H1 (cell line): ENCODE measurements around the gene CDH26. TPM values are rescaled to one million over a fixed set of nuclear protein-coding genes. Genes with fewer than 3 reads are reported as not detected.

ENCODE experiments used
- POLR2A ChIP-seq, 2 experiments: IDR thresholded peaks; 1 replicate in 1 of 2; 2 replicates in 1 of 2; pipeline ENCODE4 v1.6.1; 2011; ENCODE audit warnings: low read depth in 2 of 2, low read length in 2 of 2, mild to moderate bottlenecking in 2 of 2; ENCODE audit errors: control extremely low read depth in 1 of 2
- polyA plus RNA-seq, 7 experiments: library from polyadenylated mRNA; depleted of rRNA in 3 of 7; stranded (reverse) in 5 of 7; unstranded in 2 of 7; fragments of >200 nt in 5 of 7; fragments of 200-250 nt in 2 of 7; gene quantifications; 1 replicate in 5 of 7; 2 replicates in 1 of 7; 4 replicates in 1 of 7; pipeline versions ENCODE4 v1.2.1 to v1.2.3, GENCODE V29; 2011 to 2013; ENCODE audit warnings: missing spikeins in 2 of 7, mixed read lengths in 2 of 7
- total RNA-seq: library from RNA; stranded (reverse); fragmentation: NEBNext Ultra II Directional; extraction: Animal tissue kit (Norgen Biotek cat#: 25700); gene quantifications from 2 replicates; pipeline ENCODE4 v1.2.1, GENCODE V29; 2021
- TF ChIP-seq, protein P1 (sequence below): fragments of 300-600 bp; sonication (generic); IDR thresholded peaks from 2 replicates; pipeline ENCODE4 v1.7.1; 2012; ENCODE audit warnings: low read length, moderate library complexity, mild to moderate bottlenecking, inconsistent platforms; ENCODE audit not compliant: insufficient replicate concordance

Gene CDH26
- total and polyA plus RNA-seq, 2 of the 8 experiments (the other 6 are each of a cell fraction or from before 2014, with no cell fraction given): 1.5 to 1.7 TPM

DNA sequence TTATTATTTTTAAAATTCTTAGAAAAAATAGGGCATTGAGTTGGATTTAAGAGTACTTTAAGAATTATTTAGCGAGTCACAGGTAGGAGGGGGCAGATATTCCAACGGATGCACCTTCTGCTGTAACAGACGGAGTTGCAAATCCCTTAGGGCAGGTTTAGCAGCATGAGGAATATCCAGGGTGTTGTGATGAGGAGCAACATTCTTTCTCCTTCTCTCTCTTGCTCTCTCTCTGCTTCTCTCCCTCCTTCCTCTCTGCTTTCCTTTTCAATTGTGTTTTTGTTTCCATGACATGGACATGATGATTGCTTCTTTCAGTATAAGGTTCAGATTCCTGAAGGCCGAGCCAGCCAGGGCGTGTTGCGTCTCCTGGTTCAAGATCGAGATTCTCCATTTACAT lies 28.9 kb downstream of the CDH26 start (continued):
- TF ChIP-seq, protein P1, sequence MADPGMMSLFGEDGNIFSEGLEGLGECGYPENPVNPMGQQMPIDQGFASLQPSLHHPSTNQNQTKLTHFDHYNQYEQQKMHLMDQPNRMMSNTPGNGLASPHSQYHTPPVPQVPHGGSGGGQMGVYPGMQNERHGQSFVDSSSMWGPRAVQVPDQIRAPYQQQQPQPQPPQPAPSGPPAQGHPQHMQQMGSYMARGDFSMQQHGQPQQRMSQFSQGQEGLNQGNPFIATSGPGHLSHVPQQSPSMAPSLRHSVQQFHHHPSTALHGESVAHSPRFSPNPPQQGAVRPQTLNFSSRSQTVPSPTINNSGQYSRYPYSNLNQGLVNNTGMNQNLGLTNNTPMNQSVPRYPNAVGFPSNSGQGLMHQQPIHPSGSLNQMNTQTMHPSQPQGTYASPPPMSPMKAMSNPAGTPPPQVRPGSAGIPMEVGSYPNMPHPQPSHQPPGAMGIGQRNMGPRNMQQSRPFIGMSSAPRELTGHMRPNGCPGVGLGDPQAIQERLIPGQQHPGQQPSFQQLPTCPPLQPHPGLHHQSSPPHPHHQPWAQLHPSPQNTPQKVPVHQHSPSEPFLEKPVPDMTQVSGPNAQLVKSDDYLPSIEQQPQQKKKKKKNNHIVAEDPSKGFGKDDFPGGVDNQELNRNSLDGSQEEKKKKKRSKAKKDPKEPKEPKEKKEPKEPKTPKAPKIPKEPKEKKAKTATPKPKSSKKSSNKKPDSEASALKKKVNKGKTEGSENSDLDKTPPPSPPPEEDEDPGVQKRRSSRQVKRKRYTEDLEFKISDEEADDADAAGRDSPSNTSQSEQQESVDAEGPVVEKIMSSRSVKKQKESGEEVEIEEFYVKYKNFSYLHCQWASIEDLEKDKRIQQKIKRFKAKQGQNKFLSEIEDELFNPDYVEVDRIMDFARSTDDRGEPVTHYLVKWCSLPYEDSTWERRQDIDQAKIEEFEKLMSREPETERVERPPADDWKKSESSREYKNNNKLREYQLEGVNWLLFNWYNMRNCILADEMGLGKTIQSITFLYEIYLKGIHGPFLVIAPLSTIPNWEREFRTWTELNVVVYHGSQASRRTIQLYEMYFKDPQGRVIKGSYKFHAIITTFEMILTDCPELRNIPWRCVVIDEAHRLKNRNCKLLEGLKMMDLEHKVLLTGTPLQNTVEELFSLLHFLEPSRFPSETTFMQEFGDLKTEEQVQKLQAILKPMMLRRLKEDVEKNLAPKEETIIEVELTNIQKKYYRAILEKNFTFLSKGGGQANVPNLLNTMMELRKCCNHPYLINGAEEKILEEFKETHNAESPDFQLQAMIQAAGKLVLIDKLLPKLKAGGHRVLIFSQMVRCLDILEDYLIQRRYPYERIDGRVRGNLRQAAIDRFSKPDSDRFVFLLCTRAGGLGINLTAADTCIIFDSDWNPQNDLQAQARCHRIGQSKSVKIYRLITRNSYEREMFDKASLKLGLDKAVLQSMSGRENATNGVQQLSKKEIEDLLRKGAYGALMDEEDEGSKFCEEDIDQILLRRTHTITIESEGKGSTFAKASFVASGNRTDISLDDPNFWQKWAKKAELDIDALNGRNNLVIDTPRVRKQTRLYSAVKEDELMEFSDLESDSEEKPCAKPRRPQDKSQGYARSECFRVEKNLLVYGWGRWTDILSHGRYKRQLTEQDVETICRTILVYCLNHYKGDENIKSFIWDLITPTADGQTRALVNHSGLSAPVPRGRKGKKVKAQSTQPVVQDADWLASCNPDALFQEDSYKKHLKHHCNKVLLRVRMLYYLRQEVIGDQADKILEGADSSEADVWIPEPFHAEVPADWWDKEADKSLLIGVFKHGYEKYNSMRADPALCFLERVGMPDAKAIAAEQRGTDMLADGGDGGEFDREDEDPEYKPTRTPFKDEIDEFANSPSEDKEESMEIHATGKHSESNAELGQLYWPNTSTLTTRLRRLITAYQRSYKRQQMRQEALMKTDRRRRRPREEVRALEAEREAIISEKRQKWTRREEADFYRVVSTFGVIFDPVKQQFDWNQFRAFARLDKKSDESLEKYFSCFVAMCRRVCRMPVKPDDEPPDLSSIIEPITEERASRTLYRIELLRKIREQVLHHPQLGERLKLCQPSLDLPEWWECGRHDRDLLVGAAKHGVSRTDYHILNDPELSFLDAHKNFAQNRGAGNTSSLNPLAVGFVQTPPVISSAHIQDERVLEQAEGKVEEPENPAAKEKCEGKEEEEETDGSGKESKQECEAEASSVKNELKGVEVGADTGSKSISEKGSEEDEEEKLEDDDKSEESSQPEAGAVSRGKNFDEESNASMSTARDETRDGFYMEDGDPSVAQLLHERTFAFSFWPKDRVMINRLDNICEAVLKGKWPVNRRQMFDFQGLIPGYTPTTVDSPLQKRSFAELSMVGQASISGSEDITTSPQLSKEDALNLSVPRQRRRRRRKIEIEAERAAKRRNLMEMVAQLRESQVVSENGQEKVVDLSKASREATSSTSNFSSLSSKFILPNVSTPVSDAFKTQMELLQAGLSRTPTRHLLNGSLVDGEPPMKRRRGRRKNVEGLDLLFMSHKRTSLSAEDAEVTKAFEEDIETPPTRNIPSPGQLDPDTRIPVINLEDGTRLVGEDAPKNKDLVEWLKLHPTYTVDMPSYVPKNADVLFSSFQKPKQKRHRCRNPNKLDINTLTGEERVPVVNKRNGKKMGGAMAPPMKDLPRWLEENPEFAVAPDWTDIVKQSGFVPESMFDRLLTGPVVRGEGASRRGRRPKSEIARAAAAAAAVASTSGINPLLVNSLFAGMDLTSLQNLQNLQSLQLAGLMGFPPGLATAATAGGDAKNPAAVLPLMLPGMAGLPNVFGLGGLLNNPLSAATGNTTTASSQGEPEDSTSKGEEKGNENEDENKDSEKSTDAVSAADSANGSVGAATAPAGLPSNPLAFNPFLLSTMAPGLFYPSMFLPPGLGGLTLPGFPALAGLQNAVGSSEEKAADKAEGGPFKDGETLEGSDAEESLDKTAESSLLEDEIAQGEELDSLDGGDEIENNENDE: no peak
- TF ChIP-seq POLR2A (IDR thresholded peaks at IDR 0.05; ENCODE audit: control extremely low read depth in 1 of 2, low read depth in 2 of 2, low read length in 2 of 2): no peak
